ENCODE measurements around the gene LRRIQ1.
"Not testable (repeated sequence)": the region's sequence is repeated elsewhere in the genome, so short reads cannot be mapped to it uniquely, and the experiment has no call there.

LRRIQ1 gene

GRCh38 chr12:85206543-85206942, 170.4 kb downstream of the LRRIQ1 start:
- DNase-seq (ENCODE audit: low read depth), result no peak

- not testable (repeated sequence) for DNase-seq (ENCODE audit: low read depth)
These were observed 188.2 kb downstream of the LRRIQ1 start for GRCh38 chr12:85224339-85224738.

- no peak for DNase-seq (ENCODE audit: low read depth)
These were observed 189.3 kb downstream of the LRRIQ1 start for GRCh38 chr12:85225501-85225900.

DNA sequence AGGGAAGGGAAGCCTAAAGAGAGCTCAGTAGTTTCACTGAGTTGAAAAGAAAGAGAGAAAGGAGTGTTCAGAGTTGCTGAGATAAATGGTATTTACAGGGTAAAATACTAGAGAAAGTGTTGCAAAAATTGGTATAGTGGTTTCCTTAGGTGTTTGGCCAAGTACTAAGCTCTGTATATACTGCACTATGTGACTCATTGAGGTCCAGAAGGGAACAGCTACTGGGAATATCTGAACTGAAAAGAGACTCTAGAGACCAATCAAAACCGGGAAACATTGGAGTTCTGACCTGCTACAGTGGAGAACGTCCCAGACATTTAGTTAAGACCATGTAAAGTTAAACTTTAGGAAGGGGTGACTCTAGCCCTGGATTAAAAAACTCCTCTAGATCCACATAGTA, 201.2 kb downstream of the LRRIQ1 start:
- DNase-seq (ENCODE audit: low read depth), result no peak

DNA sequence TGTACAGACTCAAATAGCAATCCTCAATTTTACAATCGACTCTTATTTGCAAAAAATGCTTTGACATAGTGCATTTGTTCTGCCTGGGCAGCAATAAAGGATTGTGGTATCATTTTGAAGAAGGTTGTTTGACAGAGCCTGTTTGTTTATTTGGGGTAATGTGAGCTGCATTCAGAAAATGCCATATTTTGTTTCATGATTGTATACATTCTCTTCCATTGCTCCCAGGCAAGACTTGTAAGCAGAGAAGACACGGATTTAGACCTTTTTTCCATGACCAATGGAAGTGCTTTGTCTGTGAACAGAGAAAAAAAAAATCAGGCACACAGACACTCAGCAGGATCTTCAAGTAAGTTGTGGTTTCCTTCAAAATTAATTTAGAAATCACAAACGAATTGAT, 208.4 kb downstream of the LRRIQ1 start:
- no peak for DNase-seq (ENCODE audit: low read depth)

DNA sequence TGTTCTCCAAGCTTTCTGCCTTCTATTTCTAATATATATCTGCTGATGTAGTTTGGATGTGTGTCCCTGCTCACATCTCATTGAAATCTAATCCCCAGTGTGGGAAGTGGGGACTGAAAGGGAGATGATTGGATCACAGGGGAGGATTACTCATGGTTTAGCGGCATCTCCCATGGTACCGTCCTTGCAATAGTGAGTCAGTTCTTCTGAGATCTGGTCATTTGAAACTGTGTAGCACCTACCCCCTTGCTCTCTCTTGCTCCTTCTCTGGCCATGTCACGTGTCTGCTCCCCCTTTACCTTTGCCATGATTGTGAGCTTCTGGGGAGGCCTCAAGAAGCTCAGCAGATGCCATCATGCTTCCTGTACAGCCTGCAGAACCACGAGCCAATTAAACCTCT, 217.7 kb downstream of the LRRIQ1 start:
- DNase-seq (ENCODE audit: low read depth), result no peak

DNA sequence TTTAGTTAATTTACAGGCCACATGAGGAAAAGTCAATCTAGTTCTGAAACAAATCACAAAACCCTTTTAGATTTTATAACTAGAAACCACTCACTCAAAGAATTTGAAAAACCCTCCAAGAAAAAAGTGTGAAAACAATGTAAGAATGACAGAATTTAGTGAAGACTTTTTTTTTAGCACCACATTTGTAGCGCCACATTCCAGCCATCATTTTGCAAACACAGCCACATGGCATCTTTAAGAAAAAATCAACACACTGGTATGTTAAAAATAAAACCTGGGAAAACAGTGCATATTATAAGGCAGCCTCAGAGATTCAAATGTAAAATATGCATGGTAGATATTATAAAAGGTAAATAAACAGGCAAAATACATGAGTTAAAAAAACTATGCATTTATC, 221.5 kb downstream of the LRRIQ1 start:
- DNase-seq (ENCODE audit: low read depth), result no peak

GRCh38 chr12:85260447-85260846, 224.3 kb downstream of the LRRIQ1 start:
- no peak for DNase-seq (ENCODE audit: low read depth)

GRCh38 chr12:85260896-85261295, 224.7 kb downstream of the LRRIQ1 start:
- DNase-seq (ENCODE audit: low read depth), result no peak

DNA sequence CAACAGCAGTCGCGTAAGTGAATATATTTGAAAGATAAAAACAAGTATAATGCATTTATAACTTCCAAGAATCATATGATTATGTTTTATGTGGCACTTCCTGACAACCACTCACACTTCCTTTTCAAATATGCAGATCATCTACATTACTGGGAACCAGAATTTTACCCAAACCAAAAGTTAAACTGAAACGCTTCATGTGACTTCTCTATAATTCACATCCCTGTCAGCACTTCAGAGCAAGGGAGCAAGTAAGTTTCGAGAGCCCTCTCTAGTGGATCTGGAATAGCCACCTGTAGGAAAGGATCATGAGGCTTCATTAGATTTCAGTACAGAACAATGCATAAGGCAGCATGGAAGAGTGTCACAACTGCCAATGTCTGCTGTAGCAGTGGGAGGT, 230.2 kb downstream of the LRRIQ1 start:
- no peak for DNase-seq (ENCODE audit: low read depth)

DNA sequence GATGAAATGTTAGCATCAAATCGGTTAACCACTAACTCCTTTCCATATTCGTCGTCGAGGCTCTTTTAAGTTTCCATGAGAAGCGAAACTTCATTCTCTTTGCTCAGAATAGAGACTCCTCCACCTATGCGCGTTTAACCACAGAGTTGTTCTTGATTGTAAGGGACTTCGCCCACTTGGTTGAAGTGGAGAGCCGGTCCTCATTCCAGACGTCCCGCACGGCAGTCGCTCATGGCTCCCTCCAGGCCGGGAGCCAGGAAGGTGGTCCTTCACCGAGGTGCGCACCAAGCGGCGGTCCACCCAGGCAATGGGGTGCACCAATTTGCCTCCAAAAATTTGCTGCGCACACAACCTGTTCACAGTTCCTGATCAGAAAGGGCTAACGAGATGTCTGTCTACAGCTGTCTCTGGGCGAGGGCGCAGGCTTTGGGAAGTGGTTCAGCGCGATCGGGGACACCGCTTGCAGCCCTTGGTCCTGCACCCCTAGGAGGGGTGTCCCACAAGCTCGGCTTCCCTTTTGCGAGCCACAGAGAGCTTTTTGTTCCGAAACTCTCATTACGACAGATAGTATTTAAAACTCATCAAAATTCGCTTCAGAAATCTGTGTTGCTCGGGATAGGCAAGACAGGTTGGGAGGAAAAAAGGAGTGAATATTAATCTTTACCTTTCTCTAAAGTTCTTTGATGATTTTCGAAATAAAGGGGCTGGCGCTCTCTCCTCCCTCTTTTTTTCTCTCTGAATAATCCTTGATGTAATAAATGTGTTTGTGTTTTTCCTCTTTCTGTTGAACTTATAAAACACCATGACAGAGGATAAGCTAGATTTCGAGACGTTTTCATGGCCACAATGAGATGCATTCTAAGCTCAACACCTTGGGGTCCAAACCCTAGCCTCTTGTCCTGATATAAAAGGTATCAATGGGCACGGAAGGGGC, 237.5 kb downstream of the LRRIQ1 start:
- no peak for DNase-seq (ENCODE audit: low read depth)

- DNase-seq (ENCODE audit: low read depth), result no peak
These were observed 238.1 kb downstream of the LRRIQ1 start for GRCh38 chr12:85274315-85274651.

- no peak for DNase-seq (ENCODE audit: low read depth)
These were observed 239.2 kb downstream of the LRRIQ1 start for GRCh38 chr12:85275374-85275773.

GRCh38 chr12:85277191-85277590, 241.0 kb downstream of the LRRIQ1 start:
- no peak for DNase-seq (ENCODE audit: low read depth)

DNA sequence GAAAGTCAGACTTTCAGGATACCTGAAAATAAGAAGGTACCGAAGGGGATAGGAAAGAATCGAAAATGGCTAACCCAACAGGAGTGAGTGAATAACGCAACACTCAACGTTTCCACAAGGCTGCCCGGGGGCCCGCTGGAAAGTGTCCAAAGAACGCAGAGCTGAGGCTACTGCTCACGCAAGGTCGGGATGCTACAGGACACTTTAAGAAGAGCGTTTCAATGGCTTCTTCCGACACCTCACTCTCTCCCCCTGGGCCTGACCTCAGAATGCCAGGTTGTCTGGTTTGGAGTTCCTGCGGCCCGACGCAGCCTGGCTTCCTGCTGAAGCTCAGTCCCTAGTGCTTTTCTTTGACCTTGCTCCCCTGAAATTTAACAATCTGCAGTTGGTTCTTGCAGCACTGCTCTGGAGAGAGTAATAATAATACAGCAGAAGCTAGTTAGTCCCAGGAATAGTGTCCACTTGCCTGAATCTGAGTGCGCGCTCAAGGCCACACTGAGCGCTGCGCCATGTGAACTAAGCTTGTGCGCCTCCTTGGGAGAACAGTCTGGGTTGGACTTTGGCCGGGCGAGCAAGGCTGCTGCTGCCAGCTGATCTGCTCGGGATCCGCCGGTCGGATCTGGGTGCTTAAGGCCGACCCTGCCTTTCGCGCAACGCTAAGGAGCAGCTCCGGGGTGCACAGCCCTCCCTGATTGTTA, 241.9 kb downstream of the LRRIQ1 start:
- DNase-seq (ENCODE audit: low read depth), result no peak

DNA sequence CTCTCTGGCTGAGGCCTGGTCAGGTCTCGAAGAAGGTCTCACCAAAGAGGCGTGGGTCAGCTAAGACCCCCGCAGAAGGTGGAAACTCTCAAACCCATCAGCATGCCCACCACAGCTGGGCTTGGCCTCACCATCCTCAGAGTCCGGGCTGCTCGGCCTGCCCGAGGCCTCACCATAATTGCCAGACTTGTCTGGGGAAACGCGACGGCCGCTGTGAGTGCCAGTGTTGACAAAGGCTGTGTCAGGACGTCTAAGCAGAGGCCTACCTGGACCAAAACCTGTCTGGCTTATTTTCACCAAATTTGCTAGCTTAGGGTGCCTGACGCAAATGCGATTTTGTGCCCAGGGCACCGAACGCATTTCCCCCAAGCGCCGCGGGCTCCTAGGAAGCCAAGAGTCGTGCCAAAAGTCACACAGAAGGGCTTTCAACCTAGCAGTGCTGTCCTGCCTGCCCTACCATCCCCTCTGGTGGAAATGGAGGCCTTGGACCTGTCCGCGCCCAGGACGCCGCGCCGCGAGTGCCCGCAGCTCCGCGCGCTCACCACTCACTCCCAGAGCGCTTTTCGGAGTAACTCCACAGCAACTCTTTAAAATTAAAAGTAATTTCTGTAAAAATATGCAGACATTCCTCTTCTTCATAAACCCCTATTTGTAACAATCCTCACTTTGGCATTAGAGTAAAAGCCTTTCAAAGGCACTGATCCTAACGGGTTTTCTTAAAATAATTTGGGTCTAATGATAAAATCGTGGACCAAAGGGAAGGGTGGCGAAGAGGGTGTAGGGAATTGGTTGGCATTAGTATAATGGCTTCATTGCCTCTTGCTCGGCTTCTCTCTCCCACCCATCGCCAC, 242.7 kb downstream of the LRRIQ1 start:
- DNase-seq (ENCODE audit: low read depth), result no peak

- no peak for DNase-seq (ENCODE audit: low read depth)
These were observed 243.5 kb downstream of the LRRIQ1 start for GRCh38 chr12:85279449-85280164.

GRCh38 chr12:85280165-85280983, 244.2 kb downstream of the LRRIQ1 start, which contains the start of gene ALX1:
TSS of gene ALX1 (plus strand) at chr12:85280220. CDS start at chr12:85280262, 42 bp downstream.
- DNase-seq (ENCODE audit: low read depth), result no peak

GRCh38 chr12:85280984-85281630, 245.0 kb downstream of the LRRIQ1 start:
- DNase-seq (ENCODE audit: low read depth), result no peak

GRCh38 chr12:85281636-85282312, 245.6 kb downstream of the LRRIQ1 start:
- DNase-seq (ENCODE audit: low read depth), result no peak

All from GM04504 (cell line).